IMR-90 (cell line): ENCODE data around the gene SUN5. TPM values are rescaled to one million over a fixed set of nuclear protein-coding genes. Genes with fewer than 3 reads are reported as not detected.

Experiments
- ATAC-seq: fragments of 200-7000 bp; cut with Tn5 transposase; 2 replicates; pipeline ENCODE4 v1.9.1; 2020; ENCODE audit warnings: low read depth, mild to moderate bottlenecking, moderate library complexity
- BruUV-seq: library from RNA; stranded (reverse); fragments of 400-500 nt; replicated peaks from 2 replicates; lab custom pipeline; 2021; lab: Mats Ljungman, UMichigan
- CTCF ChIA-PET: fragments of 300-600 bp; formaldehyde crosslinking; extraction: SDS; loops from one replicate; lab custom pipeline; 2021; ENCODE audit warnings: antibody characterized with exemption; lab: Yijun Ruan, JAX
- POLR2A ChIA-PET: fragments of 300-600 bp; sonication (Branson Sonifier 250); formaldehyde crosslinking; loops from one replicate; lab custom pipeline; 2022; ENCODE audit warnings: antibody characterized with exemption; ENCODE audit not compliant: unreplicated experiment; lab: Charles Lee
- DNase-seq: peaks from one replicate; pipeline ENCODE4 v3.0.0; 2013
- H2AFZ ChIP-seq: replicated peaks from 2 replicates; pipeline ENCODE3; 2013; ENCODE audit warnings: low read length, mild to moderate bottlenecking; ENCODE audit not compliant: poor library complexity
- H2AK5ac ChIP-seq: 2 replicates; pipeline ENCODE4 v1.6.1; 2013; ENCODE audit warnings: low read depth, low read length, inconsistent platforms
- H2AK9ac ChIP-seq: replicated peaks from 2 replicates; pipeline ENCODE3; 2013; ENCODE audit warnings: mild to moderate bottlenecking, low read depth, low read length, moderate library complexity; ENCODE audit not compliant: poor library complexity
- H2BK120ac ChIP-seq: 2 replicates; pipeline ENCODE4 v1.6.1; 2013; ENCODE audit warnings: low read depth, low read length, inconsistent platforms
- H2BK15ac ChIP-seq: 3 replicates; pipeline ENCODE4 v1.6.1; 2013; ENCODE audit warnings: low read depth, low read length, inconsistent platforms
- H2BK20ac ChIP-seq: 2 replicates; pipeline ENCODE4 v1.6.1; 2013; ENCODE audit warnings: low read depth, mild to moderate bottlenecking, inconsistent platforms, low read length, moderate library complexity
- H2BK5ac ChIP-seq: 2 replicates; pipeline ENCODE4 v1.6.1; 2013; ENCODE audit warnings: mild to moderate bottlenecking, low read depth, low read length, inconsistent platforms; ENCODE audit not compliant: poor library complexity, severe bottlenecking
- H3K14ac ChIP-seq: replicated peaks from 2 replicates; pipeline ENCODE4 v1.6.1; 2013; ENCODE audit warnings: low read depth, low read length, inconsistent platforms
- H3K18ac ChIP-seq: 2 replicates; pipeline ENCODE4 v1.6.1; 2013; ENCODE audit warnings: low read depth, low read length, control low read depth
- H3K23ac ChIP-seq: 2 replicates; pipeline ENCODE4 v1.6.1; 2013; ENCODE audit warnings: low read depth, low read length, inconsistent platforms
- H3K27ac ChIP-seq: 2 replicates; pipeline ENCODE4 v1.5.1; 2013; ENCODE audit warnings: mild to moderate bottlenecking, control low read depth, low read length; ENCODE audit not compliant: insufficient read depth
- H3K27me3 ChIP-seq: 2 replicates; pipeline ENCODE4 v1.6.1; 2013; ENCODE audit warnings: low read length; ENCODE audit not compliant: control insufficient read depth, insufficient read depth
- H3K36me3 ChIP-seq: 2 replicates; pipeline ENCODE4 v1.6.1; 2013; ENCODE audit warnings: low read length, mixed read lengths; ENCODE audit not compliant: control insufficient read depth, insufficient read depth
- H3K4ac ChIP-seq: 2 replicates; pipeline ENCODE4 v1.6.1; 2013; ENCODE audit warnings: low read depth, low read length, inconsistent platforms
- H3K4me1 ChIP-seq: 2 replicates; pipeline ENCODE4 v1.6.1; 2013; ENCODE audit warnings: low read length, mixed read lengths; ENCODE audit not compliant: control insufficient read depth, insufficient read depth
- H3K4me2 ChIP-seq: 2 replicates; pipeline ENCODE4 v1.6.1; 2013; ENCODE audit warnings: low read depth, mild to moderate bottlenecking, control low read depth, low read length, moderate library complexity
- H3K4me3 ChIP-seq: 2 replicates; pipeline ENCODE4 v1.5.1; 2013; ENCODE audit warnings: low read depth, mild to moderate bottlenecking, control low read depth, low read length, moderate library complexity; ENCODE audit not compliant: insufficient read depth
- H3K56ac ChIP-seq: 2 replicates; pipeline ENCODE4 v1.6.1; 2013; ENCODE audit warnings: low read length, inconsistent platforms; ENCODE audit not compliant: insufficient read depth; ENCODE audit errors: extremely low read depth
- H3K79me1 ChIP-seq, 2 experiments: 2 replicates each; pipeline ENCODE4 v1.6.1; 2013; ENCODE audit warnings: low read length in 2 of 2, inconsistent platforms in 1 of 2, low read depth in 1 of 2
- H3K9ac ChIP-seq: 2 replicates; pipeline ENCODE4 v1.6.1; 2013; ENCODE audit warnings: low read depth, low read length, control low read depth
- H3K9me1 ChIP-seq: 2 replicates; pipeline ENCODE4 v1.6.1; 2013; ENCODE audit warnings: low read length, inconsistent platforms; ENCODE audit not compliant: insufficient read depth
- H3K9me3 ChIP-seq: 2 replicates; pipeline ENCODE4 v1.6.1; 2013; ENCODE audit warnings: low read length; ENCODE audit not compliant: control insufficient read depth, insufficient read depth
- H4K20me1 ChIP-seq: 2 replicates; pipeline ENCODE4 v1.6.1; 2013; ENCODE audit warnings: low read length, inconsistent platforms; ENCODE audit not compliant: insufficient read depth
- H4K5ac ChIP-seq: 2 replicates; pipeline ENCODE4 v1.6.1; 2013; ENCODE audit warnings: mild to moderate bottlenecking, low read depth, low read length, control low read depth
- H4K8ac ChIP-seq, 2 experiments: 2 replicates each; pipeline ENCODE4 v1.6.1; 2013; ENCODE audit warnings: low read depth in 2 of 2, low read length in 2 of 2, control low read depth in 1 of 2, inconsistent platforms in 1 of 2
- H4K91ac ChIP-seq: 2 replicates; pipeline ENCODE4 v1.6.1; 2013; ENCODE audit warnings: low read depth, low read length, inconsistent platforms; ENCODE audit not compliant: insufficient read depth
- BHLHE40 ChIP-seq: fragments of 150-350 bp; IDR thresholded peaks from 2 replicates; pipeline ENCODE4 v1.6.1; 2016; ENCODE audit warnings: mild to moderate bottlenecking, low read depth, low read length
- CEBPB ChIP-seq: IDR thresholded peaks from 2 replicates; pipeline ENCODE4 v1.6.1; 2012; ENCODE audit warnings: low read depth, low read length, improper control_type of control experiment
- CHD1 ChIP-seq: IDR thresholded peaks from 2 replicates; pipeline ENCODE4 v1.6.1; 2012; ENCODE audit warnings: low read depth, low read length, improper control_type of control experiment
- CTCF ChIP-seq: conservative IDR thresholded peaks from 2 replicates; pipeline ENCODE4 v1.5.1; 2012; ENCODE audit warnings: mild to moderate bottlenecking, low read depth, low read length, improper control_type of control experiment
- FOS ChIP-seq: fragments of 150-350 bp; IDR thresholded peaks from 2 replicates; pipeline ENCODE4 v1.6.1; 2016; ENCODE audit warnings: low read depth, low read length
- MAFK ChIP-seq: IDR thresholded peaks from 2 replicates; pipeline ENCODE4 v1.6.1; 2012; ENCODE audit warnings: low read depth, low read length, improper control_type of control experiment
- MAZ ChIP-seq: IDR thresholded peaks from 2 replicates; pipeline ENCODE4 v1.6.1; 2012; ENCODE audit warnings: low read depth, mild to moderate bottlenecking, low read length, improper control_type of control experiment, moderate library complexity, borderline replicate concordance
- MXI1 ChIP-seq: IDR thresholded peaks from 2 replicates; pipeline ENCODE4 v1.6.1; 2012; ENCODE audit warnings: low read depth, mild to moderate bottlenecking, low read length, moderate library complexity, borderline replicate concordance
- NFE2L2 ChIP-seq: fragments of 150-350 bp; IDR thresholded peaks from 2 replicates; pipeline ENCODE4 v1.6.1; 2016; ENCODE audit warnings: low read depth, mild to moderate bottlenecking, low read length
- POLR2A ChIP-seq: IDR thresholded peaks from 2 replicates; pipeline ENCODE4 v1.6.1; 2012; ENCODE audit warnings: mild to moderate bottlenecking, low read depth, low read length
- RAD21 ChIP-seq: IDR thresholded peaks from 2 replicates; pipeline ENCODE4 v1.6.1; 2012; ENCODE audit warnings: low read length, improper control_type of control experiment
- RCOR1 ChIP-seq: IDR thresholded peaks from 2 replicates; pipeline ENCODE4 v1.6.1; 2012; ENCODE audit warnings: mild to moderate bottlenecking, low read length, improper control_type of control experiment; ENCODE audit not compliant: insufficient replicate concordance
- RFX5 ChIP-seq: IDR thresholded peaks from 2 replicates; pipeline ENCODE4 v1.8.0; 2012; ENCODE audit warnings: low read depth, mild to moderate bottlenecking, low read length, moderate library complexity
- SMC3 ChIP-seq: fragments of 150-350 bp; IDR thresholded peaks from 2 replicates; pipeline ENCODE4 v1.6.1; 2016; ENCODE audit warnings: low read depth, mild to moderate bottlenecking, antibody characterized with exemption, low read length, moderate library complexity
- WGBS, 2 experiments: methylation state at CpG; one replicate each; pipeline versions ENCODE4 v1.1.5 to v1.1.7; 2013; ENCODE audit warnings: missing lambda C conversion rate in 2 of 2; ENCODE audit not compliant: insufficient read length in 1 of 2; ENCODE audit errors: extremely low coverage in 2 of 2; 5-methylcytosine and 5-hydroxymethylcytosine counted together
- dilution Hi-C: fragments of 300-500 bp; cut with HindIII; formaldehyde crosslinking; loops from one replicate; pipeline ENCODE4 v1.14.3; 2018; ENCODE audit warnings: low sequenced_read_pairs; ENCODE audit not compliant: unreplicated experiment
- in situ Hi-C: fragments of 300-500 bp; cut with MboI; formaldehyde crosslinking; loops from 3 replicates; pipeline ENCODE4 v1.14.3; 2019; ENCODE audit warnings: low sequenced_read_pairs, inconsistent platforms, mixed read lengths
- intact Hi-C: fragments of 100-400 bp; cut with micrococcal nuclease; formaldehyde crosslinking; loops from 2 replicates; pipeline ENCODE4 v1.10.0; 2022
- polyA plus RNA-seq, 3 experiments: library from polyadenylated mRNA; depleted of rRNA; stranded (reverse); fragments of >200 nt; gene quantifications; 2 replicates each; pipeline ENCODE4 v1.2.3, GENCODE V29; 2012; ENCODE audit warnings: low replicate concordance in 1 of 3
- total RNA-seq: library from RNA; depleted of rRNA; stranded (reverse); fragments of >200 nt; gene quantifications from 2 replicates; pipeline ENCODE4 v1.2.3, GENCODE V29; 2012
- TF ChIP-seq, protein P1 (sequence below): fragments of 150-350 bp; IDR thresholded peaks from 2 replicates; pipeline ENCODE4 v1.6.1; 2017; ENCODE audit warnings: mild to moderate bottlenecking, antibody characterized with exemption, low read length, low read depth
- TF ChIP-seq, protein P2 (sequence below): fragments of 150-350 bp; IDR thresholded peaks from 2 replicates; pipeline ENCODE4 v1.6.1; 2016; ENCODE audit warnings: low read depth, mild to moderate bottlenecking, low read length, moderate library complexity, borderline replicate concordance

Gene SUN5
- total and polyA plus RNA-seq, 2 of the 4 experiments (the other 2 are of a cell fraction): not detected

DNA sequence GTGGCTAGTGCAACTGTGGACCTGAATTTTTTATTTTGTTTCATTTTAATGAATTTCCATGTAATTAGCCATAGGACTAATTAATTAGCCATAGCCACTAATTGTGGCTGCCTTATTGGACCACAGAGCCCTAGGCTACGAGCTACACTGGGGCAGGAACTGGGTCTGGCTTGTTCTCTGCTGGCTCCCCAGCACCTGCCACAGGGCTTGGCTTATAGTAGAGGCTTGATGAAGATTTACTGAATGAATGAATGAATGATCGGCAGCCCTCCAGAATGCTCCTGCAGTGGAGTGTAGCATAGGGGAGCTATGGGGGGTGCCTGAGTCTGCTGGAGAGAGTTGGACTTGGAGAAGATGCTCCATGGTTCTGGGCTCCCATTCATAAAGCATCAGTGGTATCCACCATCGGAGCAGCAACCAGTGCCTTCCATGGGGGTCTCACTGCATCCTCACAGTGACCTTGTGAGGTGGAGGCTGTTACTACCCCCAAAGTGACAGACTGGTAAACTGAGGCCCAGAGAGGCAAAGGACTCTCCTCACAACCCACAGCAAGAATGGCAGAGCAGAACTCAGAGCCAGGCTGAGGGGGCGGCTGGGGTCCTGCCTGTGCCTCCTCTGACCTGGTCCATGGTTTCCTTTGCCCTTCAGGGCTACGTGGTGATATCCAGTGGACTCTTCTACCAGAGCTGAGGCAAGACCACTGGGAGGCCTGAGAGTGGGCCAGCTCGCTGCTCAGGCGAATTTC is 18.6 kb upstream of the SUN5 start:
- DNase-seq: no peak
- Histone ChIP-seq H2BK5ac (no peak overlapping the region), H3K27ac (no peak overlapping the region), H4K8ac (no peak overlapping the region), H3K23ac (no peak overlapping the region), H3K4me3 (no peak overlapping the region), H3K36me3 (no peaks in the 10 kb centered on the region), H2BK15ac (no peak overlapping the region), H4K20me1 (no peaks in the 10 kb centered on the region), H3K56ac (no peak overlapping the region), H2BK20ac (no peak overlapping the region), H2AFZ (no peak overlapping the region), H2BK120ac (no peak overlapping the region), H3K79me1 (no peaks in the 10 kb centered on the region), H3K9me3 (no peaks in the 10 kb centered on the region), H3K9me1 (no peaks in the 10 kb centered on the region), H3K4me2 (no peak overlapping the region), H4K5ac (no peak overlapping the region), H3K9ac (no peak overlapping the region), H2AK5ac (no peak overlapping the region), H3K14ac (no peak overlapping the region), H4K91ac (no peak overlapping the region), H3K27me3 (no peaks in the 10 kb centered on the region; the same call in 1 of the 2 replicates), H3K18ac (no peak overlapping the region), H2AK9ac (no peak overlapping the region), H3K4ac (no peak overlapping the region), H3K4me1 (no peaks in the 10 kb centered on the region)
- intact Hi-C loops (no loop called here), dilution Hi-C loops (no loop called here), in situ Hi-C loops (no loop called here)
- CTCF ChIA-PET: no interaction called here
- TF ChIP-seq RAD21 (no peak), CHD1 (no peak), FOS (no peak), RCOR1 (no peak), MAFK (no peak), SMC3 (no peak), BHLHE40 (no peak), CTCF (no peak), MAZ (no peak), CEBPB (no peak), NFE2L2 (no peak), RFX5 (no peak), POLR2A (no peak), MXI1 (no peak)
- TF ChIP-seq, protein P1, sequence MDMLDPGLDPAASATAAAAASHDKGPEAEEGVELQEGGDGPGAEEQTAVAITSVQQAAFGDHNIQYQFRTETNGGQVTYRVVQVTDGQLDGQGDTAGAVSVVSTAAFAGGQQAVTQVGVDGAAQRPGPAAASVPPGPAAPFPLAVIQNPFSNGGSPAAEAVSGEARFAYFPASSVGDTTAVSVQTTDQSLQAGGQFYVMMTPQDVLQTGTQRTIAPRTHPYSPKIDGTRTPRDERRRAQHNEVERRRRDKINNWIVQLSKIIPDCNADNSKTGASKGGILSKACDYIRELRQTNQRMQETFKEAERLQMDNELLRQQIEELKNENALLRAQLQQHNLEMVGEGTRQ: no peak
- TF ChIP-seq, protein P2, sequence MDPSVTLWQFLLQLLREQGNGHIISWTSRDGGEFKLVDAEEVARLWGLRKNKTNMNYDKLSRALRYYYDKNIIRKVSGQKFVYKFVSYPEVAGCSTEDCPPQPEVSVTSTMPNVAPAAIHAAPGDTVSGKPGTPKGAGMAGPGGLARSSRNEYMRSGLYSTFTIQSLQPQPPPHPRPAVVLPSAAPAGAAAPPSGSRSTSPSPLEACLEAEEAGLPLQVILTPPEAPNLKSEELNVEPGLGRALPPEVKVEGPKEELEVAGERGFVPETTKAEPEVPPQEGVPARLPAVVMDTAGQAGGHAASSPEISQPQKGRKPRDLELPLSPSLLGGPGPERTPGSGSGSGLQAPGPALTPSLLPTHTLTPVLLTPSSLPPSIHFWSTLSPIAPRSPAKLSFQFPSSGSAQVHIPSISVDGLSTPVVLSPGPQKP: no peak
- no peak for ATAC-seq
- 10% methylated on average over 3 of the region's 7 CpGs; no CpG with 5 or more reads in 1 of the 2 experiments for WGBS, 2 experiments
- BruUV-seq: no TSS peak
- POLR2A ChIA-PET: no interaction called here
